Measurements from ENCODE around the gene MAST4.
A peak's percentile ranks its signal among the peaks of the same experiment; 100 is the strongest.

Gene MAST4
- 66.1 to 68.2 reads per million in 2 donors for total RNA-seq

- DNase-seq: peak in 2 of 5 experiments; percentile 19 to 82
Observed at GRCh38 chr5:66595756-66596635, at the start of gene MAST4. Gene MAST4, plus strand, starts transcription at chr5:66596393. Its CDS starts 263 bp downstream, at chr5:66596656.

DNA sequence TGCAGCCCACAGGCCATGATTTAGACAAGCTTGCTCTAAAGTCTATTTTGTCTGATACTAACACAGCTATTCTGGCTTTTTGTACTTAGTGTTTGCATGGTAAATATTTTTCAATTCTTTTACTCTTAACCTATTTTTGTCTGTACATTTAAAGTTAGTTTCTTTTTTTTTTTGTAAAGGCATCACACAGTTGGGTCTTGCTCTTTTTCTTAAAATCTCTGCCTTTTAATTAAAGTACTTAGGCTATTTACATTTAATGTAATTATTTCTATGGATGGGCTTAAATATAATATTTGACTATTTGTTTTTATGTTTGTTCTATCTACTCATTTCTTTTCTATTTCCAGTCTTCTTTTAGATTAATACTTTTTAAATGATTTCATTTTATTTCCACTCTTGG lies 49.7 kb upstream of the MAST4 start:
- no peak for DNase-seq

- DNase-seq: no peak
Observed at GRCh38 chr5:66551338-66551737, 44.9 kb upstream of the MAST4 start.

DNA sequence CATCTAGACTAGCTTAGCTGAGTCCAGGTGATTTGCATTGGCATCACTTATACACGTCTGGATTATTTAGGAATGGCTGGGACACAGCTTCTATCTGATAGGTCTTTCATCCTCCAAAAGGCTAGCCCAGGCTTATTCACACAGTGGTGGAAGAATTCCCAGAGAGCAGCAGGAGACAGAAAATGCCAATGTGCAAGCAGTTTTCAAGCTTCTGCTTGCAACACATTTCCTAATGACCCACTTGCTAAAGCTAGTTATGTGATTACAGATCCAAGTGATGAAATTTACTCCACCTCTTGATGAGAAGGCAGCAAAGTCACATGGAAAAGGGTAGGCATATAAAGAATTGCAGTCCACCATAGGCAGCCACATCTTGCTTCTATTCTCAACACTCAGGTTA lies 44.2 kb upstream of the MAST4 start:
- DNase-seq: no peak

- no peak for DNase-seq
Observed at GRCh38 chr5:66553368-66553912, 42.8 kb upstream of the MAST4 start.

DNA sequence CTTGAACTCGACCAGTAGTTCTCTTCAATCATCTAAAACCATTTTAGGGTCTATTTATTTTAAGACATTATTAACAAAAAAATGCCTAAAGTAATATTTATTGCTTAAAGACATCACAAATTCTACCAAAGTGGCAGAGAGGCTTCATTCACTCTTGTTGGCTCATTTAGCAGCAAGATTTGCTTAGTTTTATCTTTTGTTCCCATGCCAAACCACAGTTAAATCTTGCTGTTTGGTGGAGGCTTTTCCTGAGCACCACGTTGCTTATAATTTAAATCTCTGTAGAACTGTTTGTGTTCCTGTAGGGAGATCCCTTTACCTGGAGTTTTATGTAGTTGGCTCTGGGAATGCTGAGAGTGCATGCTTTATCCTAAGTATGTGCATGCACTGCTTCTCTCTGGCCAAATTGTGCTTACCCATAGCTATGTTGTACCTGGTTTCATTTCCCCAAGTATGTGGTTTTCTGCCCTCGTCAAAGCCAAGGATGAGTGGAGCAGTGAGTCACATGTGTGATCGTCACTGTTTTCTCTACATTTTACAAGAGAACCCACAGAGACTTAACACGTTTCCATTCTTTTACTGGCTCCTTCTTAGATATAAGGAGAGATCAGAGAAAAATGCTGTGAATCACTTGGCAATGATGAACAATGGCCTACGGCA lies 42.1 kb upstream of the MAST4 start:
- peak in 1 of 5 experiments; percentile 19 for DNase-seq

DNA sequence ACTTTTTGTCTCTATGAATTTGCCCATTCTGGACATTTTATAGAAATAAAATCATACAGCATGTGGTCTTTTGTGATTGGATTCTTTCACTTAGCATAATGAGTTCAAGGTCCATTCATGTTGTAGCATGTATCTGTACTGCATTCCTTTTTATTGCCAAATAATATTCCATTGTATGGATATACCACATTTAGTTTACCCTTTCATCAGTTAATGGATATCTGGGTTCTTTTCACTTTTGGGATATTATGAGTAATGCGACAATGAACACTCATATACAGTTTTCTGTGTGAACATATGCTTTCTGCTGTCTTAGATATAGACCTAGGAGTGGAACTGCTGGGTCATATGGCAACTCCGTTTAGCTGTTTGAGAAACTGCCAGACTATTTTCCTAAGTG lies 41.3 kb upstream of the MAST4 start:
- no peak for DNase-seq

DNA sequence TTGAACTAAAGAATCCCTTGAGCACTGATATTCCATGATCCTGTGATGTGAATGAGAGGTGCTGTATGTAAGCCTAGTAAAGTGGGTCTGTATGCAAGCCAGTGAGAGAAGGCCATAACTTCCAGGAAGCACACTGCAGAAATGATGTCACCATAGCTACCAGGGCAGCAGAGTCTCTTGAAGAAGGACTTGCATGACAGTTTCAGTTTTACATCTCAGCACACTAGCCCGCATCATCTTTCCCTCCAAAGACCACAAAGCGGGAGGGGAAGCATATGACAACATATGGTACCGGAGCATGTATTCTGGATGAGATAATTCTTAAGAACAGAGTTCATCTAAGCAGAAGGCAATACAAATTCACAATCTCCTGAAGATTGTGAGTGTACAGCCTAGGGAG lies 37.6 kb upstream of the MAST4 start:
- peak in 1 of 5 experiments; percentile 33 for DNase-seq

DNA sequence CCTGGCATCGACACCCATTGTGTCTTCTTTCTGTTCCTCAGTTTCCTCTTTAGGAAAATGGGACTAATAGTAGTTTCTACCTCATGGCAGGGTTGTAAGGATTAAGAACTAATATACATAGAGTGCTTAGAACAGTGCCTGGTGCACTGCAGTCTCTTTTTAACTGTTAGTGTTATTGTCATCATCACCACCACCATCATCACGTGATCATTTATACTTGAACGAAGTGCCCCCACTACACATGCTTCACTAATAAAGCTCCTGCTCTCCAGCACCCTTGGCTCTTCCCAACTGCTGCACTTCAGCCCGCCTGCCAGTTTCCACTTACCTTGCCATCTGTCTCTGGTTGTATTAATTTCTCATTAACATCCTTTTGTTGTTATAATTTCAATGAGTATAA lies 35.8 kb upstream of the MAST4 start:
- no peak for DNase-seq

DNA sequence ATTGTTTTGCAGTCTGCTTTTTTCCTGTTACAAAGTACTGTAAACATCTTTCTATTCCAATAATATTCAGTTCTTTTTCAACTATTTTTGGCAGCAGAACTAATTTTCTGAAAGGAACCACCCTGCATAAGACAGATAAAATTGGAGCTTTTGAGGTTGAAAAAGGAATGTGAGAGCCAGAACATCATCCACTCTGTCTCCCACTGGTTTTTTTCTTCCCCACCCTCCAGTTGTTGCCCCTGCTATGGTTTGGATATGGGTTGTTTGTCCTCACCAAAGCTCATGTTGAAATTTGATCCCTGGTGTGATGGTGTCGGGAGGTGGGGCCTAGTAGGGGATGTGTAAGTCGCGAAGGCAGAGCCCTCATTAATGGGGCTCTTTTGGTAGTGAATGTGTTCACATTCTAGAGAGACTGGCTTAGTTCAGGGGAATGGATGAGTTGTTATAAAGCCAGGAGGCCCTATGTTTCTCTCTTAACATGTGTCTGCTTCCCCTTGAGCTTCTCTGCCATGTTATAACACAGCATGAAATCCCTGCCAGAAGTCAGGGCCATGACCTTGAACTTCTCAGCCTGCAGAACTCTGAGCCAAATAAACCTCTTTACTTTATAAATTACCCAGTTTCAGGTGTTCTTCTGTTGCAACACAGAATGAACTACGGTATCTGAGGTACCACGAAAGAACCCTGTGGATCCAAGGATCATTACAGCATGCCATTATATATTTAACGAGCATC lies 34.8 kb upstream of the MAST4 start:
- no peak for DNase-seq

GRCh38 chr5:66565878-66566277 lies 30.3 kb upstream of the MAST4 start:
- DNase-seq: no peak

GRCh38 chr5:66567474-66567873 lies 28.7 kb upstream of the MAST4 start:
- no peak for DNase-seq

- no peak for DNase-seq
Observed at GRCh38 chr5:66570201-66570600, 26.0 kb upstream of the MAST4 start.

DNA sequence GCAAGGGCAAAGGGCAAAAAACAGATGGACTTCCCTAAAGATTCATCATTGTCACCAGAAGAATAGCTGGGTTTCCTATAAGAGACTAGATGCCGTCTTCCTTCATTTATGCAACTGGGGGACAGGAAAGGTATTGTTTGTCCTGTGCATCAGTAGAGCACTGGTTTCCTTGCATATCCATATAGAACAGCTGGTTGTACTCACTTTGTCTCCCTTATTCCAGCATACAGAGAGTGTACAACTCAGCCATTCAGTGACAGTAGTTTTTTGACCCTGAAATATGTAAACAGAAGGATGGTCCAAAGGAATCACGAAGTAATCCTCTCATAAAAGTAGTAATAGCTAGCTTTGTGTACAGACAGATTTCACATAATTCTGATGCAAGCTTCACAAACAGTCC lies 22.5 kb upstream of the MAST4 start:
- DNase-seq: no peak

DNA sequence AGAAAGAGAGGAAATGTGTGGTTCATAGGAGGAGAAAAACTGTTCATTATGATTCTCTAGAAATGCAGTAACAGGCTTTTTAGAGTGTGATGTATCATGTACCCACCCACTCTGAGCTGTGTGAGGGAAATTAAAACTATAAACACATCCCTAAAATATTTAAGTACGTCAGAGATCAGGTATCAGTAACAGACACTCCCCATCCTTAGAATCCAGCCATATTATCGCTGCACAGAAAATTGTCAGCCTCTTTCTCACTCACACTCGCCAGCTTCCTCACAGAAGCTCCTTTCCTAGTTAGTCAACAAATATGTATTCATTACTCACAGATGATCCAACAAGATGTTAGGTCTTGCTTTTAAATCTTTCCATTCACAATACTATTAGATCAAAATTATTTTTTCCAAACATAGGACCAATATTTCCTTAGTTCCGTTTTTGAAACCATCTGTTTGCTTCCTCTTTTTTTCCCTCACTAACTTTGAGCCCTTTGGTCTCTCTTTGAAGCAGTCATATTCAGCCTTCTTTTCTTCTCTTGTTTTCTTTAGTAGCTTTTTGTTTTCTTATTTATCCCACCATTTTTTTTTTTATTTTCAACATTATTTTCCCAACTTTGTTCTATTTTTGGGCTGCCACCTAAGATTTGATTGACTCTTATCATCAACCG lies 13.6 kb upstream of the MAST4 start:
- no peak for DNase-seq

DNA sequence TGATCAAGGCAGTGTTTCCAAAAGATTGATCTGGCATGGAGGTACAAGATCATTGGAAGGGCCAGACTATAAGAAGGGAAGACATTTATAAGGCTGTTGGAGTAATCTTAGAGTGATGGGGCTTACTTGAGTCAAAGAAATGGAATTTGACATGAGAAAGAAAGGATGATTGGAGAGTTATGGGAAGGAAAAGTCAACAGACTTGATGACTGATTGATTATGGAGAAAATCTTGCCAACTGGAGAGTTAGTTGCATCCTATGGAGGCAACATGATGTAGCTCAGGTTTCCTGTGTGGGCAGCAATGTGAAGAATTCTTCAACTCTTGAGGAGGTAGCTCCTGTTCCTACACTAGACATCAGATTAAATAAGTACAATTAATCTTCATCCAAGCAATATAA lies 10.9 kb upstream of the MAST4 start:
- DNase-seq: no peak

DNA sequence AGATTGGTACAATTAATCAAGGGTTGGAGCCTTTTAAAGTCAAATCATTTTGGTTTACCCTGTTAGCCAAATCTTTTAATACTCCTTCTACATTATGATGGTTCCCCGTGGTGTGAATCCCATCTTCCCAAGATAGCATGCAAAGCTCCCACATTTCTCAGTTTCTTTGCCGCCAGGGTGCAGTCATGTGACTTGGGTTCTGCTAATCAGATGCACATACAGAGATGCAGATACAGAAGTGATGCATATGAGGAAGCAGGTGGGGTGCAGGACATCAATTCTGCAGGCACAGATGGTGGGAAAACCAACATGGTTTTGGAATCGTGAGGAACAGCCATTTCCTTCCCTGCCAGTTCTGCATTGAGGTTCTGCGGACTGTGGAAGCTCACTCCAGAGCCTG lies 8.4 kb upstream of the MAST4 start:
- DNase-seq: no peak

GRCh38 chr5:66596636-66597182 lies 516 bp downstream of the MAST4 start:
- DNase-seq: peak in 1 of 5 experiments; percentile 11

GRCh38 chr5:66597183-66597757 lies 1.1 kb downstream of the MAST4 start:
- no peak for DNase-seq

DNA sequence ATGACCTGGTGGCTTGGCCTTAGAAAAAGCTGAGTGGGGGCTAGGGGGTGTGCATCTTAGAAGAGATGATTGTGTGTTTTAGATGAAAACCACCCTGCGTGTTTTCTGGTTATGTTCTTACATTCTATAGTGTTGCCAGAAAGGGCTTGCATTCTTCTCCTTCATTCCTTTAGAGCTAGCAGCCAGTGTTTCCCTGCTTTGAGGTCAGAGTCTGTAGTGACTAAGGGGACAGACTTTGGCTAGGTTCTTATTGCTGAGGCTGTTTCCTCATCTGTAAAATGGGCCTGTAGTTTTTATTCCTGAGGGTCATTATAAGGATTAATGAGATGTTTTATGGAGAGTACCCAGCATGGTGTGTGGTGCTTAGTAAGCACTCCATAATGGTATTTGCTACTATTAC lies 6.4 kb downstream of the MAST4 start:
- DNase-seq: no peak

GRCh38 chr5:66603164-66603563 lies 7.0 kb downstream of the MAST4 start:
- DNase-seq: no peak

- DNase-seq: no peak
Observed at GRCh38 chr5:66603881-66604280, 7.7 kb downstream of the MAST4 start.

Measured in T-helper 2 cell (primary cell).